ENCODE results near the gene MIOX. TPM values are rescaled to one million over a fixed set of nuclear protein-coding genes. Genes with fewer than 3 reads are reported as not detected.

Gene MIOX
- total RNA-seq, 2 experiments from 2014 or later, result 0.17 to 0.42 TPM

DNA sequence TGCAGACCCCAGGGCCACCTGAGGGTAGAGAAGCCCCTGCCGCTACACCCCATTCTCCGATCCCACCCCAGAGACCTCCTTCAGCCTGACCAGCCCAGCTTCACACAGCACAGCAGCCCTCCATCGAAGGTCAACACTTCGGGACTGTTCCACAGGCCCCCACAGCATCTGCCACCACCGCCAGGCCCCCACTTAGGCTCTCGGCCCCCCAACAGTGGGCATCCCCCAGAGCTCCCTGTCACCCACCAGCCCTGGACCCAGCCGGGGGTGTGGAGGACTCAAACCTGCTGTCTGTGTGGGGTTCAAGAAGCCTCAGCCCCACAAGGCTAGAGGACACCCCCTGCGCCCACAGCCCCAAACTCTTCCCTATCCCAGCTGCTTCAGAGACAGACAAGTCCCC is 18.0 kb upstream of the MIOX start:
- ChIA-PET CTCF (interaction anchor here (0.9 kb wide), 2 partner anchors 16 to 61 kb away, joined by 3 to 4 read pairs; partner anchors contain the start of gene TYMP), POLR2A (interaction anchor here (0.7 to 1.0 kb wide), 2 partner anchors 31 to 39 kb away, joined by 3 read pairs; partner anchors contain the start of genes LMF2 and NCAPH2)

DNA sequence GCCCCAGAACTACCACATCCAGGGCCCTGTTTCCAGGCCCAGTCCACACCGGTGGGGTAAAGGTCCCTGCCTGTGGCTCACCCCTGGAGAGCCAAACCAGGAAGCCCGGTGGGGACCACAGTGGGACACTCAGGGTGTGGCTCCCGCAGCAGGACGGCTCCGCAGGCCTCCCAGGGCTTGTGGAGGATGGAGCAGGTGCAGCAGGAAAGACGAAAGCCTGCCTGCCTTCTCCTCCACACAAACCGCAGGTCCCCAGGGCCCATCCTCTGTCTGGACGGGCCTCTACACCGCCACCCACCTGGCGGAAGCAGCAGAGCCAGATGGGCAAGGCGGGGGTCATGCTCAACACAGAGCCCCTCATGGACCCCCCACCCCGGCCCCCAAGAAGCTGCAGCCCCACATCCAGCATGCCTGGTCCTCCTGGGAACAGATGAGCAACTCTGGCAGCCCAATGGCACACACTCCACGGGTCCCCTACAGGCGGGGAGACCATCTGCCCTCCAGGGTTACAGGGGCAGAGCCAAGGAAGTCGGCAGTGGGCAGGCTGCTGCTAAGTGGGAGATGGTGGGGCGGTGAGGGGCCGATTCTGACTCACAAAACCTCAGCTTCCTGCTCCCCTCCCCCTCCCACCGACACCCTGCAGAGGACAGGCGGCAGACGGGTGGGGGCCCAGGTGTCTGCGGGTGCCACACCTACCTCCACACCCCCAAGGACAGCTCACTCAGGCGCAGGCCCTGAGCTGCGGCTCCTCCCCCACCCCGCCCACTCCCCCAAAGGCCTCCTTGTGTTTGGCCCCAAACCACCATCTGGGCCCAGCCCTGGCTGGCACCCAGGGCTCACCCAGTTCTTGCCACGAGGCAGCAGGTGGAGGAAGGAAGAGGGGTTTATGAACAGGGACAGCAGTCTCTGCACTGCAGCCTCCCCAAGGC is 17.0 kb upstream of the MIOX start:
- CTCF ChIA-PET, result interaction anchor here (0.7 to 1.5 kb wide), 10 partner anchors 9 to 225 kb away, joined by 3 to 5 read pairs (median 3); partner anchors contain the start of genes LMF2, SCO2 and TYMP
- POLR2A ChIA-PET, result interaction anchor here (0.5 to 2.2 kb wide), 8 partner anchors 11 to 56 kb away, joined by 3 to 9 read pairs (median 3); partner anchors contain the start of genes LMF2 and NCAPH2

DNA sequence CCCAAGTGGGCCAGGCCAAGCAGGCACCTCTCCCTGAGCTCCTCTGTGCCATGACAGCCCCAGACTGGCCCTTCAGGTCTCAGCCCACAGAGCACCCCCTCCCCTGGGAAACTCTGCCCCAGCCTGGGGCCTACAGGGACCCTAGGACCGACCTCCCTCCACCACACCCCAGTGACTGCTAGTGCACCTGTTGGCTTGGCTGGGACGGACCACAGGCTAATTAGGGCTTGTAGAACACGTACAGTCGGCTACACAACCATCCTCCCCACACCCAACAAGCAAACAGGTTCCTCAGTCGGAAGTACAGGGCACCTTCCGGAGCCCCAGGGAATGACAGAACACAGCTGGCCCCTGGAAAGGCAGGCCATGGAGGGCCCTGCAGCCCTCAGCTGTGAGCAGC is 16.2 kb upstream of the MIOX start:
- ChIA-PET POLR2A (interaction anchor here (0.5 to 2.2 kb wide), 7 partner anchors 10 to 122 kb away, joined by 3 to 11 read pairs (median 3); partner anchors contain the start of genes LMF2 and NCAPH2), CTCF (interaction anchor here (0.7 to 1.5 kb wide), 7 partner anchors 8 to 150 kb away, joined by 3 to 5 read pairs (median 3); partner anchors contain the start of genes LMF2 and SCO2)

DNA sequence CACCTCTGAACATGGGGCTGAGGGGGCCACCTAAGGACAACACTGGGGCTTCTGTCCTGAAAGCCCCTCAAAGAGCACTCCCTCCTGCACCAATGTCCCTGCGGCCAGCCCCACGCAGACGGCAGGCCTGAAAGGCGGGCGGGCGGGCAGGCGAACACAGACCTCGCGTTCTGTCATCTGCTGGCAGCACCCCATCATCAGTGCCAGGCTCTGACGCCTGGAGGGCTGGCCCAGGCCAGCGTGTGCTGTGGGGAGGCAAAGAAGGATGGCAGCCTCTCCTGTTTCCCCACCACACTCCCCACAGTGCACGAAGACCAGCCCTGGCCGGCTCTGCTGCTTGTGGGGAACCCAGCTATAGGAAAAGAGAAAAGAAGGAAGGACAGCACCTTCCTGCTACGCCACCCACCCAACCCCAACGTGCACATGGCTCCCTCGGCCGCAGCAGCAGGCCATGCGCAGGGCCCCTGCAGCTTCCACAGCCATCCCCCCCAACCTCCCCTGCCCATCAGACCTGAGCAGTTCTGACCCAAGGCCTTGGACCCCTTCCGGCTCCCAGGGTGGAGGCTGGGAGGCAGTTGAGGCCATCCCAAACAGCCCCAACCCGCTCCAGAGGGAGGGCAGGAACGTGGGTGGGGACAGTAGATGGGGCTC is 15.3 kb upstream of the MIOX start:
- POLR2A ChIA-PET, result interaction anchor here (1.4 to 2.2 kb wide), 2 partner anchors 37 to 55 kb away, joined by 3 to 9 read pairs; no protein-coding TSS in a partner anchor
- CTCF ChIA-PET, result interaction anchor here (1.5 to 2.7 kb wide), 4 partner anchors 15 to 150 kb away, joined by 3 to 12 read pairs (median 6); no protein-coding TSS in a partner anchor

DNA sequence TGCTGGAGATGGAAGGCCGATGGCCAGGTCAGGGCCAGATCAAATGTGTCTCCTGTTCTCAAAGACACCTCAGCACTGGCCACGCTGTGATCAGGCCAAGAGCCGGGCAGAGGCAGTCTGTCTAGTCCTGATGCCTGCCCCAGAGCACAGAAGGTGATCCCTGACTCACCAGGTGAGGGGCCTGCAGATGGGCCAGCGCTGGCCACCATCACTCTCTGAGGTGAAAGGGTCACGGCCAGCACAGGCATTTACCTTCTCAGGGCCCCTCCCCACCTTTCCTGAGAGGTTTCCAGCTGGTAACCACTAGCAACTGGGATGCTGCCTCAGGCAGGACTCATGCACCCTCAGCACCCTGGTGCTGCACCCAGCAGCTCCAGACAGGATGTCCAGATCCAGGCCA is 14.7 kb upstream of the MIOX start:
- CTCF ChIA-PET, result interaction anchor here (2.4 to 2.7 kb wide), 2 partner anchors 16 to 19 kb away, joined by 8 to 12 read pairs; no protein-coding TSS in a partner anchor
- POLR2A ChIA-PET, result no interaction called here

DNA sequence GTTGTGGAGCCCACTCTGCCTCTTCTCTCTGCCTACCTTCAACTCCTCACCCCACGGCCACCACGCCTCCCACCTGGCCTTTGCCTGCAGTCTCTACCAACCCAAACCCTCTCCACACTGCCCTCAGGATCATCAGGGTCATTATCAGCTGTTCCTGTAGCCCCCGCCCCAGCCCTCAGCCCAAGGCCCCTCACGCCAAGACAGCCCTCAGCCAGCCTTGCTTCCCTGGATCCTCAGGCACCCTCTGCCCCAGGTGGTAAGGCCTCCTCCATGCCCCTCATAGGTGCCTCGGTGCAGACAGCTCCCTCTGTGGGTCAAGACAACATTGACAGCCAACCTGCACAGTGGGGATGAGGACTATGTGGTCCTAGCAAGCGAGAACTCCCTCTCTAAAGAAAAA is 13.6 kb upstream of the MIOX start:
- ChIA-PET POLR2A (interaction anchor here (0.6 to 1.1 kb wide), 3 partner anchors 40 to 124 kb away, joined by 4 to 6 read pairs (median 5); partner anchors contain the start of gene SCO2), CTCF (interaction anchor here (0.5 to 2.7 kb wide), 8 partner anchors 9 to 94 kb away, joined by 3 to 12 read pairs (median 6); no protein-coding TSS in a partner anchor)

DNA sequence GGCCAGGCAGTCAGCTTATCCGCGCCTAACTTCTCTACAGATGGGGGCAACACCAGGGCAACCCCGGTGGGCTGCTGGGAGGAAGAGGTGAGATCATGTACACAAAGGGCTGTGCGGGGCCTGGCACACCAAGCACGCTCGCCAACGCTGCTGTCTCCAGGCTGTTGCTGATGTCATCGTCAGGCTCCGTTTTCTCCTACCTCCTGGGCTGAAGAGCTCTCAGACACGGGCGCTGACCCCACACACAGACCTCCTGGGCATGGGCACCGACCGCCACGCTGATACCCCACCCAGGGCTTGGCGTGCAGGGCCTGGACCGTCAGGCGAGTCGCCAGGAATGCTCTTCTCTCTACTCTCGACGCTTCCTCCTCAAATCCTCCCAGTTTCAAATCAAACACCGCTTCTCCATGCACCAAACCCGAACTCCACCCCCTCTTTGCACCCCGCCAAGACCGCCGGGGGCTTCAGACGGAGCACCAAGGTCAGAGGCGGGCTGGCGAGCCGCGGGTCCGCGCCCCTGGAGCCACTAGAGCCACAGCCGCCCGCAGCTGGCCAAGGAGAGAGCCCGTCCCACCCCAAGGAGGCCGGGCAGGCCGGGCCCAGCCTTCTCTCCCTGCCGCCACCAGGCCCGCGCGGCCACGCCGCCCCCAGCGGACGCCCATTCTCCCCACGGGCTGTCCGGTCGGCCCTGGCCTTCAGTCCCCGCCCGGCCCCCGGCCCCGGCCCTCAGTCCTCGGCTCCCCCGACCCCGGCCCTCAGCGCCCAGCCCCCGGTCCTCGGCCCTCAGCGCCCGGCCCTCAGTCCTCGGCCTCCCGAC is 12.6 kb upstream of the MIOX start:
- ChIA-PET POLR2A (interaction anchor here (0.5 to 1.1 kb wide), 3 partner anchors 34 to 95 kb away, joined by 3 to 5 read pairs (median 4); partner anchors contain the start of genes LMF2, NCAPH2 and SCO2), CTCF (interaction anchor here (0.7 to 2.7 kb wide), 8 partner anchors 15 to 198 kb away, joined by 3 to 12 read pairs (median 4); no protein-coding TSS in a partner anchor)

DNA sequence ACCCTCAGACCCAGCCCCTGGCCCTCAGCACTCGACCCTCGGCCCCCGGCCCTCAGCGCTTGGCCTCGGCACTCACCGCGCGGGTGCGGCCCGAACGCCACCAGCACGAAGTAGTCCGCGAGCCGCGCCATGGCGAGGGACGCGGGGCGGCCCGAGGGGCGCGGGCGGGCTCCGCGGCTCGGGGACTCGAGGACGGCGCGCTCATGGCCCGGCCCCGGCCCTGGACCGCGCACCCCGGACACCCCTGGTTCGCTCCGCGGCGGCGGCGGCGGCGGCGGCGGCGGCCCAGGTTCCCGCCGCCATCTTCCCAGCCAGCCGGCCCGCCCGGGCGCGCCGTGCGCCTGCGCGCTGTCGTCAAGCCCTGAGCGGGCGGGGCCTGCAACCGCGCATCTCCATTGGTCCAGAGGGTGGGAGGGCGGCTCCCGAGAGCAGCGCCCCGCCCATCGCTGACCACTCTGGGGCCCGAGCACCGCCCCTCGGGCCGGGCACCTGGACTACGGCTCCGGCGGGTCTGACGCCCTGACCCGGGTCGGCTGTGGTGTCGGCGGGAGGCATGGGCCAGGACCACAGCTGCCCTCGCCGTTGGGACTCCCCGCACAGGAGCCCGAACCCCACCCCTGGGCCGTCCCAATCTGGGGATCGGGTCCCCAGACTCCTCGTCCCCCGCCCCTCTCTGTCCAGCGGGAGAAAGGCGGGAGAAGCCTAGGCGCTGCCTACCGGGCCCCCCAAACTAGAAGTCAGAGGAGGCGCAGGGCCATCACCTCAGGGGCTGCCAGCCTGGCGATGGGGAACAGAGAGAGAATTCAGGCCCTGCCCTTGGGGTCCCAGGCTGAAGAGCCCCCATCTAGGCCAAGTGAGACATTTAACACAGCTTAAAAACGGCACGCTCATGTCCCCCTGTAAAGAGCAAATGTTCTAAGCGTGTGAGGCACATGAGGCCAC is 11.7 kb upstream of the MIOX start, which contains the start of gene SBF1:
Gene SBF1 (minus strand): TSS at position 326 of the 942 bp plus-strand sequence. CDS start 195 bp downstream, at position 131.
- ChIA-PET CTCF (no interaction called here), POLR2A (interaction anchor here (0.5 kb wide), 1 partner anchor 96 kb away, joined by 4 read pairs; no protein-coding TSS in a partner anchor)

DNA sequence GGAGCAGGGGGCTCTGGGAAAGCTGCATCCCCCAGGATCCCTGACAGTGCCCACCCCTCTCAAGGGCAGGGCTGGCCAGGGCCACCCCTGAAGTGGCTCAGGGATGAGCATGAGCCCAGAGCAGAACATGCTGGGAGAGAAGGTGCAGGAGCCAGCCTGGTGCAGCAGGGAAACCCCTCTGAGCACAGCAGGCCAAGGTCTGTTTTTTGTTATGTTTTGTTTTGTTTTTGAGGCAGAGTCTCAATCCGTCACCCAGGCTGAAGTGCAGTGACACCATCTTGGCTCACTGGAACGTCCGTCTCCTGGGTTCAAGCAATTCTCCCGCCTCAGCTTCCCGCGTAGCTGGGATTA is 11.0 kb upstream of the MIOX start:
- CTCF ChIA-PET, result no interaction called here
- POLR2A ChIA-PET, result no interaction called here

DNA sequence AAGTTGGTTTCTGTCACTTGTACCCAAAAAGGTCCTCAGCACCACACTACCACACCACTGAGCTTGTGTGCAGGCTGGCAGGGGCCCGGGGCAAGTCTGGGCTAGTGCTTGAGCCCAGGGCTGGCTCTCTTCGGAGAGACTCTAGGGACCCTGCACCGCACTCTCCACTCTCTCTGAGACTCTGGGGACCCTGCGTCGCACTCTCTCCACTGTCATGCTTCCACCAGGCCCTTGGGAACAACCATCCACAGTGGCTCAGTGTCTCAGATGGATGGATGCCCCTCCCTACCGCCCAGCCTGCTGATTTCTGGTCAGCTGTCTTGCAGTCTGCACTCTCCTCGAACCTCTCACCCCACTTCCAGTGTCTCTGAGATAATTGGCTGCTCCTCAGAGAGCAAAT is 9.8 kb upstream of the MIOX start:
- CTCF ChIA-PET, result no interaction called here

DNA sequence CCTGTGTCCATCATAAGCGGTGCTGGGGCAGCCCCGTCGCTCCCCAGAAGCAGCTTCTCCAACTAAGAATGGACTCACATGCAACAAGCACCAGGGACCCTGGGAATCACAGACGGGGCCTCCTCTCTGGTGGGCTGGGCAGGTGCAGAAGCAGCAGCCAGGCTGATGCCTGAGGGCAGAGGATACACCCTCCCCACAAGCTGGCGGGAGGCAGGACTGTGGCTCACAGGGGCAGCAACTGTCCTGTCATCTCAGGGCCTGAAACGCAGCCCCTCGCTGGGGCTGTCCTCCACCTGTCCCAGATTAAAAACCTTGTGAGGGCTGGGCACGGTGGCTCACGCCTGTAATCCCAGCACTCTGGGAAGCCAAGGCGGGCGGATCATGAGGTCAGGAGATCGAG is 8.7 kb upstream of the MIOX start:
- POLR2A ChIA-PET, result no interaction called here
- CTCF ChIA-PET, result no interaction called here

More for the DNA sequence above, 9.8 kb upstream of the MIOX start:
- POLR2A ChIA-PET, result no interaction called here

DNA sequence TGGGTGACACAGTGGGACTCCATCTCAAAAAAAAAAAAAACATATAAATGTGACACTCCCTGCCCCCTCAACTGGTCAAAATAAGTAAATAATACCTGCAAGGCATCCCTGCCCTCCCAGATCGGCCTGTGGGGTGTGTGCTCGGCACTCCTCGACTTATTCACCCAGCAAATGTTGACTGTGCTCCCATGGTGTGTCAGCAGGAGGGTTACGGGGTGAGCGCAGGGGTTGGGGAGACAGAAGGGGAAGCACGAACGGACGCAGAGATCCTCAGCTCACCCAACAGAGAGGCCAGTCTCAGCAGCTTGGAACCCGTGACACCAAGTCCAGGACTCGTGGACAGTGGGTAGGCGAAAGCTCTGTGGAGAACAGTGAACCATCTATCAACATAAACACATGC is 6.9 kb upstream of the MIOX start:
- ChIA-PET POLR2A (interaction anchor here (1.0 kb wide), 1 partner anchor 10 kb away, joined by 3 read pairs; no protein-coding TSS in a partner anchor), CTCF (interaction anchor here (0.6 kb wide), 1 partner anchor 13 kb away, joined by 4 read pairs; no protein-coding TSS in a partner anchor)

DNA sequence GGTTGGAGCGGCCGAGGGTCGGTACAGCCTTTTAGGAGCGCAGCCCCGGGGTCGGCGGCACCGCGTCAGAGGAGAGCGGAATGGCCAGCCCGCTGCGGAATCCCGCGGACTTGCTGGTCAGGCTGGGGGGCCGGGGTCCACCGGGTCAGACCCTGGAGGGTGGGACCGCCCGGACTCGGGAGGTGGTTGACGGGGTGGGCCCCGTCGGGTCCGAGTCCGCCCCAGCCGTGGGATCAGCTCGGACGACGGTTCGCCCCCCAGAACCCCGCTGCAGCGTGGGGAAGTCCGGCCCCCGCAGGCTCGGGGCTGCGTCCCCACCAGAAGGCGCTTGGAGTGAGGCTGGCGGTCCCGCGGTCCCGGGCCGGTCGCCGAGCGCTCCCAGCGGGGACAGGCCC is 5.6 kb upstream of the MIOX start:
- ChIA-PET CTCF (interaction anchor here (1.0 kb wide), 1 partner anchor 17 kb away, joined by 3 read pairs; no protein-coding TSS in a partner anchor), POLR2A (interaction anchor here (0.6 to 0.9 kb wide), 3 partner anchors 27 to 36 kb away, joined by 3 read pairs; partner anchors contain the start of genes LMF2 and NCAPH2)

DNA sequence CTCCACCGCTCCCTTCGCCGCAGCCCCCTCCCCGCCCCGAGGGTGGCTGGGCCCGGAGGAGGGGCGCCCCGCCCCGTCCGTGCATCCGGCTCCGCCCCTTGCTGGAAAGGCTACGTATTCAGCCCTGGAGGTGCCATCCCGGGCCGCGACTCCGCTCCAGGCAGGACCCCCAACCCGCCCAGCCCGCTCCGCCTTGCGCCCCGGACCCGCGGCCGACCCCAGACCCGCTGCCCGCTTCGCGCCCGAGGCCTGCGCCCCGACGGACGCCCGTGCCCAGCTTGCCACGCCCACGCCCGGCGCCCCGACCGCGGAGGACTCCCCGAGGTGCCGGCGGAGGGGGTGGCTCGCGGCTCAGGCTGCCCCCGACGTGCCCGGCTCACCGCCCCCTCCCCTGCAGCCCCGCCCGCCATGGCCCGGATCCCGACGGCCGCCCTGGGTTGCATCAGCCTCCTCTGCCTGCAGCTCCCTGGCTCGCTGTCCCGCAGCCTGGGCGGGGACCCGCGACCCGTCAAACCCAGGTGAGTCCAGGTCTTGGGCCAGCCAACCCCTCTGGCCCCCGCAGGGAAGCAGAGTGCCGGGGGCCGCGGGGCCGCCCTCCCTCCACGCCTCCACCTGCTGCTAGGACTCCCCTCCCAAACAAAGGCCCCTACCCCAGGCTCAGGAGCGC is 5.1 kb upstream of the MIOX start, which contains the start of gene ADM2:
Gene ADM2 (plus strand): TSS at position 104 of the 667 bp plus-strand sequence. CDS start 305 bp downstream, at position 409.
- ChIA-PET POLR2A (interaction anchor here (0.6 to 0.7 kb wide), 2 partner anchors 26 to 31 kb away, joined by 3 read pairs; partner anchors contain the start of genes LMF2 and NCAPH2), CTCF (interaction anchor here (1.0 to 1.8 kb wide), 2 partner anchors 9 to 17 kb away, joined by 3 to 7 read pairs; no protein-coding TSS in a partner anchor)

DNA sequence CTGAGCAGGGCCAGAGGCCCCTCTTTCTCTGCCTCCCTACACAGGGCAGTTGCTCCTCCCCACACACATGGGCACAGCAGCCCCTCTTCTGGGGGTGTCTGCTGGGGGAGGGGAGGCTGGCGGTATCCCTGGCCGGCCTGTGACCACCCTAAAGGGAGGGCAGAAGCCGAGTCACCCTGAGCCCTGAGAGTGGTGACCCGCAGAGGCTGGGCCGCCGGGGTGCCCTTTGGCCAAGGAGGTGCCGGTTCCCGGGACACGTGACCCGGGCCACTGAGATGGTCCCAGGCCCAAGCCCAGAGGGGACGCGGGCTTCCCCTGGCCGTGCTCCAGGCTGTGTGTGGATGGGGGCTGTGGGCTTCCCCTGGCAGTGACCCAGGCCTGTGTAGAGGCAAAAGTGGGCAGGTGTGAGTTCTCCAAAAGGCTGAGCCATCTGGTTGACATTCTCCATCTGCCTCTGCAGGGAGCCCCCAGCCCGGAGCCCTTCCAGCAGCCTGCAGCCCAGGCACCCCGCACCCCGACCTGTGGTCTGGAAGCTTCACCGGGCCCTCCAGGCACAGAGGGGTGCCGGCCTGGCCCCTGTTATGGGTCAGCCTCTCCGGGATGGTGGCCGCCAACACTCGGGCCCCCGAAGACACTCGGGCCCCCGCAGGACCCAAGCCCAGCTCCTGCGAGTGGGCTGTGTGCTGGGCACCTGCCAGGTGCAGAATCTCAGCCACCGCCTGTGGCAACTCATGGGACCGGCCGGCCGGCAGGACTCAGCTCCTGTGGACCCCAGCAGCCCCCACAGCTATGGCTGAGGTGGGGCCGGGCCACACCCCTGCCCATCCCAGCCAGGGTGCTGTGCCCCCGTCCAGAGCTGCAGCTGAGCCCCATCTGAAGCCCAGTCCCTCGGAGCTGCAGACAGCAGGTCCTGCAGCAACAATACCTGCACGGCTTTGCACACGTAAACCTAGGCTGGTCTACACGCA is 4.3 kb upstream of the MIOX start:
- POLR2A ChIA-PET, result no interaction called here
- CTCF ChIA-PET, result interaction anchor here (1.0 to 1.8 kb wide), 3 partner anchors 9 to 16 kb away, joined by 3 to 7 read pairs (median 5); no protein-coding TSS in a partner anchor
